ENCODE measurements around the gene CEP85L.
A peak's percentile ranks its signal among the peaks of the same experiment; 100 is the strongest.

CEP85L gene

DNA sequence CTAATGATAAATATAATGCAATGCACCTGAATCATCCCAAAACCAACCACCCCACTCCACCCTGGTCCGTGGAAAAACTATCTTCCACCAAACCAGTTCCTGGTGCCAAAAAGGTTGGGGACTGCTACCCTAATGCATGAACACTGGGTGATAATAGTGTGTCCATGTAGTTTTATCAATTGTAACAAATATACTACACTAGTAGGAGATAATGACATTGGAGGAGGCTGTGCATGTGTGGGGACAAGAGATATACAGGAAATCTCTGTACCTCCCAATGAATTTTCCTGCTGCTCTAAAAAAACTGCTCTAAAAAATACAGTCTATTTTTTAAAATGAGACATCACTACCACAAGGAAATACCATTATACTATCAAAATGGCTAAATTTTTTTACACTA, 20.5 kb downstream of the CEP85L start:
- FAIRE-seq, result no peak
- no peak for DNase-seq (ENCODE audit: extremely low spot score, insufficient read length, low read depth)

- DNase-seq (ENCODE audit: extremely low spot score, insufficient read length, low read depth) (no peak), FAIRE-seq (no peak)
Observed at GRCh38 chr6:118630067-118630466, 21.3 kb downstream of the CEP85L start.

DNA sequence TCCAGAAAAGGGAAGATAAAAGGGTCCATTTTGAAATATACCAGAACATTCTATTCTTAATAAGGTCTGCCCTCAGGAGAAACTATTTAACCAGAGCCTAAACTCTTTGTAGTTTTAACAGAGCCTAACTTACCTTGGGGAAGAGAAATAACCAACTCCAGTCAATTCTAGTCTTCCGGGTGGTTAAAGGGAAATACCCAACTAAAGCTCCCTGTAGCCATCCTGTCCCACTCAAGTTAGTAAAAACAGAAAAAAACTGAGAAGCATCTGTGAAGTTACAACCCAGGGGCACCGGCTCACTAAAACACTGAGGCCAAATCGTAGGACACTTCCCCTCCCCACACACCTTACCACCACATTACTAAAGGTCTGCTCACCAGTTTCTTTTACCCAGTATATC, 23.7 kb downstream of the CEP85L start:
- FAIRE-seq, result no peak
- DNase-seq (ENCODE audit: extremely low spot score, insufficient read length, low read depth), result no peak

DNA sequence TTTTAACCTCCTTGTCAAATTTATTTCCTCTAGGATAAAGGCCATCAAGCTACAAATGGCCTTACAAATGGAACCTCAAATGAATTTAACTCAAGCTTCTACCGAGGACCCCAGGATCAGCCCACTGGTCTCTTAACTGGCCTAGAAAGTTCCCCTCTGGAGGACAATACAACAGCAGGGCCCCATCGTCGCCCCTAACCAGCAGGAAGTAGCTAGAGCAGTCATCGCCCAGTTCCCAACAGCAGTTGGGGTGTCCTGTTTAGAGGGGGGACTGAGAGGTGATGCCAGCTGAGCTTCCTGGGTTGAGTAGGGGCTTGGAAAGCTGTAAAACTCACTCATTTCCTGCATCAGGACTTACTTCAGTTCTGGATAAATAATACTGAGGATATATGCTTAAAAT, 25.6 kb downstream of the CEP85L start:
- FAIRE-seq (no peak), DNase-seq (ENCODE audit: extremely low spot score, insufficient read length, low read depth) (no peak)

DNA sequence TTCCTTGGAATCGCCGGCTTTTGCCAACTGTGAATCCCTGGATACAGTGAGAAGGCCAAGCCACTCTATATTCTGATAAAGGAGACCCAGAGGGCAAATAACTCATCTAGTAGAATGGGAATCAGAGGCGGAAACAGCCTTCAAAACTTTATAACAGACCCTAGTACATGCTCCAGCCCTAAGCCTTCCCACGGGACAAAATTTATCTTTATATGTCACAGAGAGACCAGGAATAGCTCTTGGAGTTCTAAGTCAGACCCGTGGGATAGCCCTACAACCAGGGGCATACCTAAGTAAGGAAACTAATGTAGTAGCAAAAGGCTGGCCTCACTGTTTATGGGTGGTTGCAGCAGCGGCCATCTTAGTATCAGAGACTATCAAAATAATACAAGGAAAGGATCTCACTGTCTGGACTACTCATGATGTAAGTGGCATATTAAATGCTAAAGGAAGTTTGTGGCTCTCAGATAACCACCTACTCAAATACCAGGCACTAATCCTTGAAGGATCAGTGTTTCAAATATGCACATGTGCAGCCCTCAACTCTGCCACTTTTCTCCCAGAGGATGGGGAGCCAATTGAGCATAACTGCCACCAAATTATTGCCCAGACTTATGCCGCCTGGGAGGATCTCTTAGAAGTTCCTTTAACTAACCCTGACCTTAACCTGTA, 29.5 kb downstream of the CEP85L start:
- FAIRE-seq (no peak), DNase-seq (ENCODE audit: extremely low spot score, insufficient read length, low read depth) (no peak)

DNA sequence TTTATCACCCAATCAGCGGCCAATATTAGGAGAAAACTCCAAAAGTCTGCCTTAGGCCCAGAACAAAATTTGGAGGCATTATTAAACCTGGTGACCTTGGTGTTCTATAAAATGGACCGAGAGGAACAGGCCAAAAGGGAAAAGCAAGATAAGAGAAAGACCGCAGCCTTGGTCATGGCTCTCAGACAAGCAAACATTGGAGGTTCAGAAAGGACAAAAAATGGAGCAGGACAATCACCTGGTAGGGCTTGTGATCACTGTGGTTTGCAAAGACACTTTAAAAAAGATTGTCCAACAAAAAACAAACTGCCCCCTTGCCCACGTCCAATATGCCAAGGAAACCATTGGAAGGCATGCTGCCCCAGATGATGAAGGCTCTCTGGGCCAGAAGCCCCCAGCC, 31.2 kb downstream of the CEP85L start:
- no peak for FAIRE-seq

DNA sequence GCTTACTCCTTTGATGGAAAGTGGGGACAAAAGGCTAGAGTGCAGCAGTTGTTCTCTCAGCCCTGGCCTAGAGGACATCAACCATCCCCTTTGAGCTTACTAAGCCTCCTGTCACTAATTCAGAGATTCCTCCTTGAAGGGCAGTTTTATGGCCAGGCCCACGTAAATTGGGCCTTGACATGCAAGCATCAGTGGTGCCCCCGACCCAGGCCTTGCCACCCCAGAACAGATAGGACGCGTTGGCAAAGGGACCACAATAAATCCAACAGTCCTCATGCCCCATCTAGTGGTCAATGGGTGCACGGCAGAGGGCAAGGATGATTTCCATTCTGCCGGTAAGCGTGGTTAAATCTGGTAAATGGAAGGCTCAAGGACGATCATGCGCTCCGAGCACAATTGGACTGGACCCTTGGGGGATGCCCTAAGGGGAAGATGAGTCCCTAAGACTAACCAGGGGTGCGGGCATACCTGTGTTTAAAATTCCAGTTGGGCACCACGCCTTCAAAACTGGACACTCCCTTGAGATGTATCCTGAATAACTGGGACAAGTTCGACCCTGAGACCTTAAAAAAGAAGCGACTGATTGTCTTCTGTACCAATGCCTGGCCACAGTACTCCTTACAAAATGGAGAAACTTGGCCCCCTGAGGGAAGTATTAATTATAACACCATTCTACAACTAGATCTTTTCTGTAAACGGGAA, 32.6 kb downstream of the CEP85L start:
- DNase-seq (ENCODE audit: extremely low spot score, insufficient read length, low read depth) (no peak), FAIRE-seq (peak; percentile 89)

More for the DNA sequence above, 31.2 kb downstream of the CEP85L start:
- no peak for DNase-seq (ENCODE audit: extremely low spot score, insufficient read length, low read depth)

- FAIRE-seq, result no peak
- DNase-seq (ENCODE audit: extremely low spot score, insufficient read length, low read depth), result no peak
Observed at GRCh38 chr6:118617417-118617816, 34.0 kb downstream of the CEP85L start.

- DNase-seq (ENCODE audit: extremely low spot score, insufficient read length, low read depth) (no peak), FAIRE-seq (no peak)
Observed at GRCh38 chr6:118611334-118611733, 40.1 kb downstream of the CEP85L start.

DNA sequence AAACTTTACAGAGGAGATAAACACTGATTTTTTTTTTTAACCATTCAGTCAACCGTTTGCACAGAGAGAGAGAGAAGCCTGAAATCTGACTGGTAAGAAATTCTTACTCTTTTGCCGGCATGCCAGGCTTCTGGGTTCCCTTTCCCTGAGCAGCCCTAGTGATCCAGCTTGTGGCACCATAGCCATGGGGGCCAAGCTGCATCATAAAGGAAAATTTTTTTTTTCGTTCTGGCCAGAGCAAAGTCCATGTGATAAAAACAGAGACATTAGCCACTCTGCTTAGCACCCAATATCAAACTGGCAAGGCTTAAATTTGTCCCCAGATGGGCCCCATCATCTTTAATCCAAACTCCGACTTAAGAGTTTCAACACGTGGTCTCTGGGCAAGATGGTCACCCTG, 44.5 kb downstream of the CEP85L start:
- FAIRE-seq, result no peak
- no peak for DNase-seq (ENCODE audit: extremely low spot score, insufficient read length, low read depth)

DNA sequence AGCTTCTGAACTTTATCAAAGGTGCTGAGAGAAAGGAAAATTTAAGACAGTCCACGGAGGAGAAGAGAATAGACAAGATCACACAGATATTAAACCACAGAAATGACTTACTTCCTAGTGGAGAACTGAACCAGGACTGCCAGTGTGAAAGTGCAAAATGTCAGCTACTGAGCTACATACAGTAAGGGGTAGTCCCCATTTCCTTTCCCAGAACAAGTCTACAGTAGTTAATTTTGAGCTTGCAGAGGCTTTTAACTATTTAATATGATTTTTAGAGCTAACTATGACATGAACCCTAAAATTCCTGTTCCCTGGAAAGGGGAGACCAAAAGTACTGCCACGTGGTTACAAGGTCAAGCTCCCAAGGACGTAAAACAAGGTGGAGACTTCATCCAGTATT, 45.1 kb downstream of the CEP85L start:
- DNase-seq (ENCODE audit: extremely low spot score, insufficient read length, low read depth), result no peak
- no peak for FAIRE-seq

DNA sequence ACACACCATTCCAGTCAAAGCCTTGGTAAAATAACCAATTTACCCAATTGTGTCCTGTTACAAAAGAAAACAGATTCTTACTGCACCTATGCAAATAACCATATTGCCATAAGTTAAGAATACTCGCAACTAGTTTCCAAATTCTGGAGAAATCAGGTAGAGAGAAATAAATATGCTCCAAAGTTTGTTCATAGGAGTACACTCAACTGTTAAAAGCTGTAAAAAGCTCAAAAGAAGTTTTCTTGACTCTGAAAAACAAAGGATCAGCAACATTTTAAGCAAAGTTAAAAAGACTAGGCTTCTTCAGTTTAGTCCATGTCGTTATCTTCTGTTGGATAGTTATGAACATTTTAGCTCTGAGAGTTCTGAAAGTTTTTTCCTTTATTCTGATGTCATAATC, 48.0 kb downstream of the CEP85L start:
- FAIRE-seq, result no peak
- DNase-seq (ENCODE audit: extremely low spot score, insufficient read length, low read depth), result no peak

- FAIRE-seq (no peak), DNase-seq (ENCODE audit: extremely low spot score, insufficient read length, low read depth) (no peak)
Observed at GRCh38 chr6:118602300-118602699, 49.1 kb downstream of the CEP85L start.

DNA sequence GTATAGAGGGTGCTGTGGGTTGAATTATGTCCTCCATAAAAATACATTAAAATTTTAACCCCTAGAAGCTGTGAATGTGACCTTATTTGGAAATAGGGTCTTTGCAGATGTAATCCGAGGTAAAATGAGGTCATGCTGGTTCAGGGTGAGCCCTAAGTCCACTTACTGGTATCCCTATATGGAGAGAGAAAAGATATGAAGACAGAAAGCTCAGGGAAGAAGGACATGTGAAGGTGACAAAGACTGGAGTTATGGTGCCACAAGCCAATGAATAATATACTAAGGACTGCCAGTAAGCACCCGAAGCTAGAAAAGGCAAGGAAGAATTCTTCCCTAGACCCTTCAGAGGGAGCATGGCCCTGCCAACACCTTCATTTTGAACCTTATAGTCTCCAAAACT, 53.1 kb downstream of the CEP85L start:
- DNase-seq (ENCODE audit: extremely low spot score, insufficient read length, low read depth) (no peak), FAIRE-seq (no peak)

- DNase-seq (ENCODE audit: extremely low spot score, insufficient read length, low read depth) (no peak), FAIRE-seq (no peak)
Observed at GRCh38 chr6:118597636-118598035, 53.8 kb downstream of the CEP85L start.

GRCh38 chr6:118596774-118597320, 54.5 kb downstream of the CEP85L start:
- DNase-seq (ENCODE audit: extremely low spot score, insufficient read length, low read depth) (no peak), FAIRE-seq (no peak)

DNA sequence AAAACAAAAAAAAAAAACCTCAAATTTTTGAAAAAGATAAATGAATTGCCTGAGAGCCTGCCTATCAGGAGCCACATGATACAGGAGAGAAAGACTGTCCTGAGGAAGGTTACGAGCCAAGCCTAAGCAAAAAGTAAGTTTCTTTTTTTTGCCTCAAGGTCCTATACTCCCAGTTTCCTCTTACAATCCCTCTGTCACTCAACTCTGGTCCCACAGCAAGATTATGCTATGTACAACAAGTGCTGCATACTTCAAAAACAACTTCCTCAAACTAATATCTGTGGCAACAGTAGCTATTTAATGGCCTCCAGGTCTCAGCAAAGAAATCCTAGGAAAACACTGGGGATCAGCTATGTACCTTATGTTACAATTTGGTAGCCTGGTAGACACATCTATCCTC, 56.5 kb downstream of the CEP85L start:
- FAIRE-seq, result no peak
- no peak for DNase-seq (ENCODE audit: extremely low spot score, insufficient read length, low read depth)

GRCh38 chr6:118591897-118592296, 59.5 kb downstream of the CEP85L start:
- FAIRE-seq, result no peak
- DNase-seq (ENCODE audit: extremely low spot score, insufficient read length, low read depth), result no peak

GRCh38 chr6:118589649-118590365, 61.6 kb downstream of the CEP85L start:
- no peak for FAIRE-seq
- no peak for DNase-seq (ENCODE audit: extremely low spot score, insufficient read length, low read depth)

DNA sequence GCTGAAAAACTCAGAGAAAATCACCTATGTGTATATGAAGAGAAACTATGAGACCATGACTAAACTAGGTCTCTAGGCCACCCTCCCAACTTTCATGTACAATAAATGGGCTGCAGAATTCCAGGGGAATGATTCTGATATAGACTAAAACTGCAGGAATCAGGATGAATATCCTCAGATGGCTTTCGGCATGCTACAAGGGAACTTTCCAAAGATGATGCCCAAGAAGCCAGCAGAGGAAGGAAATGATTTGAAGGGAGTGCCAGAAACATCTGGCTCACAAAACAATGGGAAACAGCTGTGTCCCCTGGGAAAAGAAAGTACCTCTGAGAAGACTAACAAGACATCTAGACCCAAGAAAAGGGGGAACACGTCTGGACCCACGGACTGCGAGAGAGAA, 62.2 kb downstream of the CEP85L start:
- DNase-seq (ENCODE audit: extremely low spot score, insufficient read length, low read depth), result no peak
- no peak for FAIRE-seq

DNA sequence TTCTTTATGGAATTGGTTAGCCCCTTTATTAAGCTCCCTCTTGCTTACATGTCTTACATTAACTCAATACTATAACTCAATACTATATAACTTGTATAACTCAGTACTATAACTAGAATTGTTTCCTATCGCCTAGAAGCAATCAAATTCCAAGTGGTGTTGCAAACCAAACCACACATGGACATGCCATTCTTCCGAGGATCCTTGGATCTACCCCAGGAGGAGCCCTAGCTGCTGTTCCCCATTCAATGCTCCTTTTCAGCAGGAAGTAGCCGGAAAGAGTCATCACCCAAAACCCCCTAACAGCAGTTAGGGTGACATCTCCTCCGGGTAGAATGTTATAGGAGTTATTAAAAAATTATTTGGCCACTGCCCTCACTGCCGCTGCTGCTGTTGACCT, 62.8 kb downstream of the CEP85L start:
- no peak for FAIRE-seq
- DNase-seq (ENCODE audit: extremely low spot score, insufficient read length, low read depth), result no peak
